ENCODE data around the gene SWT1.

DNA sequence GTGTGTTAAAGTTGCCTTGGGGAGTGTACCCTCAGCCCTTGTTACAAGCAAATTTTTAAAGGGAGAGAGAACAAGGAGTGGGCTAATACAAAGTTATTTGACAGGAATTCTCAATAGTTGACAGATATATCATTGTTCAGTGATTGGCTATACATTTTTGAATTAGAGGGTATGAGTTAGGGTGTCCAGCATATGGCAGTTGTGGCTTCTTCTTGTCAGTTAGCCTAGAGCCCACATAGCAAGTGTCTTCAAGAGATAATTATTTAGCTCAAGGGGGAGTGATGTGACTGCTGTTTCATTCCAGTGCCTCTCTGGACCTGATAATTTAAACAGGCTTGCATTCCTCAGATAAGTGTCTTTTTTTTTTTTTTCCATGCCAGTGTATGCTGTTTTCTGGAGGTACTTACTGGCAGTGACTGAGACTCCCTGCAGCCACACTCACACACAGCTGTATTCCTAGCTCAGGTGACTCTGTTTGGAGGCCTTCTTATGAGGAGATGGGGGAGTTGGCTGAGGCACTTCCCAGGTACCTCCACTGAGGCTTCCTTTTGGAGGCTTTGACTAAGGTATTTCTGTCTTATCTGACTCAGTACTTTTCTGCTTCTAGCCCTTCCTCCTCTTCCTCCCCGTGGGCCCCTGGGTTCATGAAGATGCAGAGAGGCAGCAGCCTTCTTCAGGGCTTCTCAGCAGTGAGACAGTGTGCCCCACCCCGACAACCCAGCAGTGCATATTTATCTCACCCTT, 127.7 kb downstream of the SWT1 start:
- TF ChIP-seq BHLHE40 (IDR thresholded peaks at IDR 0.05; ENCODE audit: borderline replicate concordance) (no peak), SP1 (IDR thresholded peaks at IDR 0.05) (no peak)

Data from HEK293T (cell line).